Tibial artery (tissue), 4 donors: ENCODE results near the gene NNAT.
A peak's percentile ranks its signal among the peaks of the same experiment; 100 is the strongest.

Experiments used
- DNase-seq, 2 donors: peaks; one replicate each; pipeline ENCODE4 v3.0.0-alpha.2; 2019
- H3K27ac ChIP-seq, 2 donors: fragments of 200-600 bp; sonication (generic) in 1 of 2; 1 replicate in 1 of 2; 2 replicates in 1 of 2; pipeline ENCODE4 v1.5.1; 2018 to 2019; ENCODE audit warnings: mild to moderate bottlenecking in 1 of 2
- H3K27me3 ChIP-seq, 2 donors: fragments of 200-600 bp; sonication (generic) in 1 of 2; one replicate each; pipeline versions ENCODE4 v1.5.1 to v1.6.0; 2016 to 2019
- H3K36me3 ChIP-seq, 3 donors: fragments of 200-600 bp; sonication (generic) in 2 of 3; one replicate each; pipeline ENCODE4 v1.5.1; 2016 to 2019; ENCODE audit warnings: mild to moderate bottlenecking in 2 of 3
- H3K4me1 ChIP-seq, 4 donors: fragments of 200-600 bp; sonication (generic) in 2 of 4; 1 replicate in 3 of 4; 2 replicates in 1 of 4; pipeline ENCODE4 v1.5.1; 2016 to 2019
- H3K4me3 ChIP-seq, 2 donors: fragments of 200-600 bp; sonication (generic) in 1 of 2; 1 replicate in 1 of 2; 2 replicates in 1 of 2; pipeline ENCODE4 v1.5.1; 2018 to 2019; ENCODE audit warnings: mild to moderate bottlenecking in 2 of 2
- H3K9me3 ChIP-seq, 3 donors: fragments of 200-600 bp; sonication (generic) in 1 of 3; one replicate each; pipeline ENCODE4 v1.5.1; 2016 to 2019
- CTCF ChIP-seq, 2 experiments: fragments of 200-600 bp in 1 of 2; fragments of 450-650 bp in 1 of 2; IDR thresholded peaks; one replicate each; pipeline ENCODE4 v1.5.1; 2017 to 2019; ENCODE audit warnings: antibody characterized with exemption in 2 of 2, mild to moderate bottlenecking in 1 of 2, moderate library complexity in 1 of 2
- intact Hi-C: fragments of 100-400 bp; cut with DNase I; formaldehyde crosslinking; loops from one replicate; pipeline ENCODE4 v1.15.0; 2023; ENCODE audit warnings: low total_unique reads

The NNAT gene

GRCh38 chr20:37566590-37567330 is 45.7 kb downstream of the NNAT start:
- H3K4me3 ChIP-seq = no peak overlapping the region
- peaks cover 0 to 7% (median 3%) of the 10 kb centered on the region in 4 donors for H3K4me1 ChIP-seq
- peak in 1 of 2 donors; percentile 39 for DNase-seq
- H3K36me3 ChIP-seq = no peaks in the 10 kb centered on the region
- no peak for TF ChIP-seq CTCF (IDR thresholded peaks at IDR 0.05)
- intact Hi-C loops = loop anchor here (5.0 kb wide), 1 partner anchor 426 kb away; no protein-coding TSS in a partner anchor
- H3K9me3 ChIP-seq = no peaks in the 10 kb centered on the region
- H3K27ac ChIP-seq = no peak overlapping the region
- H3K27me3 ChIP-seq = peaks cover 0 to 79% of the 10 kb centered on the region in 2 donors

- Histone ChIP-seq H3K4me3 (no peak overlapping the region), H3K36me3 (no peaks in the 10 kb centered on the region), H3K9me3 (no peaks in the 10 kb centered on the region), H3K27me3 (peaks cover 0 to 76% of the 10 kb centered on the region in 2 donors), H3K27ac (no peak overlapping the region), H3K4me1 (peaks cover 0 to 7% (median 3%) of the 10 kb centered on the region in 4 donors)
- no peak for TF ChIP-seq CTCF (IDR thresholded peaks at IDR 0.05)
- DNase-seq = peak in 1 of 2 donors; percentile 35
- intact Hi-C loops = loop anchor here (5.0 kb wide), 1 partner anchor 425 kb away; no protein-coding TSS in a partner anchor
Observed at GRCh38 chr20:37567331-37567665, 46.2 kb downstream of the NNAT start.

GRCh38 chr20:37567671-37568588 is 46.9 kb downstream of the NNAT start:
- Histone ChIP-seq H3K27me3 (peaks cover 0 to 73% of the 10 kb centered on the region in 2 donors), H3K36me3 (no peaks in the 10 kb centered on the region), H3K4me3 (no peak overlapping the region), H3K9me3 (no peaks in the 10 kb centered on the region), H3K27ac (no peak overlapping the region), H3K4me1 (peaks cover 0 to 7% (median 3%) of the 10 kb centered on the region in 4 donors)
- intact Hi-C loops = loop anchor here (5.0 kb wide), 1 partner anchor 424 kb away; no protein-coding TSS in a partner anchor
- TF ChIP-seq CTCF (IDR thresholded peaks at IDR 0.05) = no peak
- DNase-seq = peak in 1 of 2 donors; percentile 17

GRCh38 chr20:37570419-37570818 is 49.4 kb downstream of the NNAT start:
- Histone ChIP-seq H3K27ac (no peak overlapping the region), H3K27me3 (peaks cover 0 to 65% of the 10 kb centered on the region in 2 donors), H3K4me1 (no peaks in the 10 kb centered on the region), H3K9me3 (no peaks in the 10 kb centered on the region), H3K36me3 (no peaks in the 10 kb centered on the region), H3K4me3 (no peak overlapping the region)
- intact Hi-C loops = no loop called here
- no peak for TF ChIP-seq CTCF (IDR thresholded peaks at IDR 0.05)
- no peak for DNase-seq

- no peaks in the 10 kb centered on the region for H3K4me1 ChIP-seq
- peak in 1 of 2 donors; percentile 10 for DNase-seq
- intact Hi-C loops = no loop called here
- no peaks in the 10 kb centered on the region for H3K36me3 ChIP-seq
- no peak overlapping the region for H3K4me3 ChIP-seq
- H3K27ac ChIP-seq = no peak overlapping the region
- no peak for TF ChIP-seq CTCF (IDR thresholded peaks at IDR 0.05)
- no peaks in the 10 kb centered on the region for H3K9me3 ChIP-seq
- H3K27me3 ChIP-seq = peaks cover 0 to 59% of the 10 kb centered on the region in 2 donors
Observed at GRCh38 chr20:37571033-37571432, 50.0 kb downstream of the NNAT start.
